Neural crest cell (in vitro differentiated cells): Measurements from ENCODE around the gene RNF14. TPM values are rescaled to one million over a fixed set of nuclear protein-coding genes. Genes with fewer than 3 reads are reported as not detected.

ENCODE experiments used
- DNase-seq: peaks from one replicate; pipeline ENCODE4 v3.0.0; 2021; ENCODE audit warnings: low read depth, mixed read lengths, low spot score
- H3K27ac Mint-ChIP-seq: one replicate; pipeline ENCODE4 v1.8.0; 2021; ENCODE audit warnings: mild to moderate bottlenecking, mixed read lengths; ENCODE audit not compliant: unreplicated experiment
- H3K27me3 Mint-ChIP-seq: 2 replicates; pipeline ENCODE4 v1.8.0; 2021; ENCODE audit warnings: low read depth, mild to moderate bottlenecking, mixed read lengths
- H3K36me3 Mint-ChIP-seq: 2 replicates; pipeline ENCODE4 v1.8.0; 2021; ENCODE audit warnings: low read depth, mild to moderate bottlenecking, mixed read lengths
- H3K4me1 Mint-ChIP-seq: 2 replicates; pipeline ENCODE4 v1.8.0; 2021; ENCODE audit warnings: mixed read lengths
- H3K4me3 Mint-ChIP-seq: one replicate; pipeline ENCODE4 v1.8.0; 2021; ENCODE audit warnings: mild to moderate bottlenecking, mixed read lengths
- H3K9me3 Mint-ChIP-seq: 2 replicates; pipeline ENCODE4 v1.8.0; 2021; ENCODE audit warnings: mixed read lengths
- total RNA-seq: library from RNA; stranded (reverse); gene quantifications from 2 replicates; pipeline ENCODE4 v1.2.1, GENCODE V29; 2021
- TF ChIP-seq, protein P1 (sequence below): fragments of 200-600 bp; sonication (generic); conservative IDR thresholded peaks from 2 replicates; pipeline ENCODE4 v1.5.0; 2021; ENCODE audit warnings: antibody characterized with exemption, mild to moderate bottlenecking

The RNF14 gene
- total RNA-seq, 1 donor from 2014 or later: 41.4 TPM

DNA sequence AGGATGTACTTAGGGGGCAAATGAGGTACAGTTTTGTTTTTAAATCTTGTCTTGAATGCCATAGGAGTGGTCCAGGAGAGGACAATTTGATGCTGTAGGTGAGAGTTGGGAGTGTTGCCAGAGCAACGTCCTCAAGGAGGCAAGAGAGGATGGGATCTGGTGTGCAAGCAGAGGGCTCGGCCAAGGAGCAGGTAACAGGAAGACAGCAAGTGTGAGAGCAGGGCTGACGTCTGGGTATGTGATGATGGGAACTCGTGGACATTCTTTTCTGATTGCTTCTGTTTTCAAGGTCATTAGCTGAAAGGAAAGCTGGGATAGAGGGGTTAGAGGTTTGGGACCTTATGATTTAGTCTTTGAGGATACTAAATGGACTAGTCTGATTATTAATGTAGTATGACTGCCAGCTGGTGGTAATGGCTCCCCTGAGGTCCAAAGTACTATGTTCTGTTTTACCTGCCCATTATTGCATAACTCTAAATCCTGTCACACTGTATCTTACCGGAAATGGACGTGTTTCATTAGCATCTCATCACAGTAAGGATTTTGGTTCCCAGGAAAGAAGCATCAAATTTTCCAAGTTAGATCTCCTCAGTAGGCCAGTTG lies 28.6 kb downstream of the RNF14 start:
- no peak for DNase-seq
- Mint-ChIP-seq H3K4me3 (no peak overlapping the region), H3K27ac (no peak overlapping the region), H3K27me3 (no peaks in the 10 kb centered on the region), H3K36me3 (peaks cover 31% of the 10 kb centered on the region), H3K4me1 (peaks cover 12% of the 10 kb centered on the region), H3K9me3 (no peaks in the 10 kb centered on the region)
- TF ChIP-seq, protein P1, sequence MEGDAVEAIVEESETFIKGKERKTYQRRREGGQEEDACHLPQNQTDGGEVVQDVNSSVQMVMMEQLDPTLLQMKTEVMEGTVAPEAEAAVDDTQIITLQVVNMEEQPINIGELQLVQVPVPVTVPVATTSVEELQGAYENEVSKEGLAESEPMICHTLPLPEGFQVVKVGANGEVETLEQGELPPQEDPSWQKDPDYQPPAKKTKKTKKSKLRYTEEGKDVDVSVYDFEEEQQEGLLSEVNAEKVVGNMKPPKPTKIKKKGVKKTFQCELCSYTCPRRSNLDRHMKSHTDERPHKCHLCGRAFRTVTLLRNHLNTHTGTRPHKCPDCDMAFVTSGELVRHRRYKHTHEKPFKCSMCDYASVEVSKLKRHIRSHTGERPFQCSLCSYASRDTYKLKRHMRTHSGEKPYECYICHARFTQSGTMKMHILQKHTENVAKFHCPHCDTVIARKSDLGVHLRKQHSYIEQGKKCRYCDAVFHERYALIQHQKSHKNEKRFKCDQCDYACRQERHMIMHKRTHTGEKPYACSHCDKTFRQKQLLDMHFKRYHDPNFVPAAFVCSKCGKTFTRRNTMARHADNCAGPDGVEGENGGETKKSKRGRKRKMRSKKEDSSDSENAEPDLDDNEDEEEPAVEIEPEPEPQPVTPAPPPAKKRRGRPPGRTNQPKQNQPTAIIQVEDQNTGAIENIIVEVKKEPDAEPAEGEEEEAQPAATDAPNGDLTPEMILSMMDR: no peak

DNA sequence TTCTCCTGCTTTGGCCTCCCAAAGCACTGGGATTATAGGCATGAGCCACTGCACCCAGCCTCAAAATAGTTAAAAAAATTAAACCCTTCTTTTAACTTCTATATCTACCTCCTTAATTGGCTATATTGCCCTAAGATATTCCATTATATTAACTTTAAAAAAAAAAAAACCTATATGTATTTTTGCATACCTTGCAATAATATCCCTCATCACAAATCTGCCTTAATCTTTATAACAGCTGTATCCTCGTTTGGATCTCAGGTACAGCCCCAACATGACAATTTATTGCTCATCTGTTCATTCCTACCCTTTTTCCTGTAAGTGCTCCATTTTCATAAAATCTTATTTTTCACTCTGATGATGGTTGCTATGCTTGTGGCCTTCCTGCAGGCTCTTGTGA lies 31.3 kb downstream of the RNF14 start:
- TF ChIP-seq, protein P1: no peak
- peaks cover 20% of the 10 kb centered on the region for H3K36me3 Mint-ChIP-seq
- H3K4me3 Mint-ChIP-seq: no peak overlapping the region
- no peaks in the 10 kb centered on the region for H3K4me1 Mint-ChIP-seq
- no peak overlapping the region for H3K27ac Mint-ChIP-seq
- H3K27me3 Mint-ChIP-seq: no peaks in the 10 kb centered on the region
- no peaks in the 10 kb centered on the region for H3K9me3 Mint-ChIP-seq
- DNase-seq: no peak

DNA sequence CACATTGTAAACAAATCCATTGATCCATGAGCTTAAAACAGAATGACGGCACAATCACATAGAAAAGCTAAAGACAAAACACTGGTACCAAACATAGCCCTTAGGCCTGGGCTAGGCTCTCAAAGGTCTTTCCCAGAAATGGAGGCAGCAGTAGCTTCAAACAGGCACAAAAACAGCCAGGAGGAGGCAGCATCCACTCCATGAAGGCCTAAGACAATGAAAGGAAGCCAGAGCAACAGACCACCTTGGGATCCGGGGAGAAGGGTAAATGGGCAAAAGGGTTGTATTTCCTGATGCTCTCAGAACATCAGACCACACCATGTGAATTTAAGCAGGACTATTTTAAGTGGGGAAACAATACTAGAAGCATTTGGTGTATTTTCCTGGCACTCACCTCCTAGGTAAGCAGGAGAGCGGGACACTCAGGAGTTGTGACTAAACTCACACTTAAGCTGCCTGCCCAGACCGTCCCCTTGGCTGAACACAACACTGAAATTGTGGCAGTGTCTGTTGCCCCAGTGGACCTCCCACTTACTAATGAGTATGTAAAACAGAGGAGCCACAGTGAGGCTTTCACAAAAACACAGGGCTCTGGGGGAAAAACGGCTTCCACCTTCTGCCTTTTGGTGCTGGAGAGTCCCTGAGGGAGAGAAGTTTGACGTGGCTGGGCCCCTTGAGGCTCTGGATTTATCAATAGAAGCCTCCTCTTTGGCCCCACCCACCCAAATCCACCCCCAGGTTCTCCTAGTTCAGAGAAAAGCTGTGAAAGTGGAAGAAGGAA lies 32.0 kb downstream of the RNF14 start:
- TF ChIP-seq, protein P1: peak; percentile 35
- Mint-ChIP-seq H3K36me3 (peaks cover 21% of the 10 kb centered on the region), H3K4me1 (no peaks in the 10 kb centered on the region), H3K27ac (peak overlapping the region; percentile 73), H3K9me3 (no peaks in the 10 kb centered on the region), H3K27me3 (no peaks in the 10 kb centered on the region), H3K4me3 (no peak overlapping the region)
- DNase-seq: no peak

DNA sequence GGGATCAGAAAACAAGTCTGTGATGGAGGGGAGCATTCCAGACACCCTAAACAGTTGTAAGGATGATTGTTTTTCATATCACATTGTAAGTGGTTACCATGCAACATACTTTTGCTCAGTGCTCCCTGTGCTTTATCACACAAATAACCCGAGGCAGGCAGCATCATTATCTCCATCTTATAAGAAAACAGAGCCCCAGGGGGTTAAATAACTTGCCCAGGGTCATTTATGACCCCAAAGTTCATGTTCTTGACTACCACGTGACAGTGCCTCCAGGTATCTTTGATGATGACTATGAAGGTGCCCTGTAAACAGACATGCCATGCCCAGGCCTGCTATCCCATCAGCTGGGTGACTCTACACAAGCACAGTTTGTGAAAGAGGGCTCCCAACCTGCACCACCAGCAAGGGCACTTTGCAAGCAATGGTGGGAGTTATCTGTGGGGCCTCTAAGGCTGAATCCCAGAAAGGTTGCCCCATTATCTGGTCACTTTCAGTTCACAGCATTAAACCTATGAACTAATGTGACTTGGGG lies 34.4 kb downstream of the RNF14 start:
- no peak overlapping the region for H3K4me3 Mint-ChIP-seq
- no peaks in the 10 kb centered on the region for H3K9me3 Mint-ChIP-seq
- H3K4me1 Mint-ChIP-seq: no peaks in the 10 kb centered on the region
- no peak overlapping the region for H3K27ac Mint-ChIP-seq
- TF ChIP-seq, protein P1: no peak
- no peaks in the 10 kb centered on the region for H3K27me3 Mint-ChIP-seq
- no peak for DNase-seq
- peaks cover 19% of the 10 kb centered on the region for H3K36me3 Mint-ChIP-seq

DNA sequence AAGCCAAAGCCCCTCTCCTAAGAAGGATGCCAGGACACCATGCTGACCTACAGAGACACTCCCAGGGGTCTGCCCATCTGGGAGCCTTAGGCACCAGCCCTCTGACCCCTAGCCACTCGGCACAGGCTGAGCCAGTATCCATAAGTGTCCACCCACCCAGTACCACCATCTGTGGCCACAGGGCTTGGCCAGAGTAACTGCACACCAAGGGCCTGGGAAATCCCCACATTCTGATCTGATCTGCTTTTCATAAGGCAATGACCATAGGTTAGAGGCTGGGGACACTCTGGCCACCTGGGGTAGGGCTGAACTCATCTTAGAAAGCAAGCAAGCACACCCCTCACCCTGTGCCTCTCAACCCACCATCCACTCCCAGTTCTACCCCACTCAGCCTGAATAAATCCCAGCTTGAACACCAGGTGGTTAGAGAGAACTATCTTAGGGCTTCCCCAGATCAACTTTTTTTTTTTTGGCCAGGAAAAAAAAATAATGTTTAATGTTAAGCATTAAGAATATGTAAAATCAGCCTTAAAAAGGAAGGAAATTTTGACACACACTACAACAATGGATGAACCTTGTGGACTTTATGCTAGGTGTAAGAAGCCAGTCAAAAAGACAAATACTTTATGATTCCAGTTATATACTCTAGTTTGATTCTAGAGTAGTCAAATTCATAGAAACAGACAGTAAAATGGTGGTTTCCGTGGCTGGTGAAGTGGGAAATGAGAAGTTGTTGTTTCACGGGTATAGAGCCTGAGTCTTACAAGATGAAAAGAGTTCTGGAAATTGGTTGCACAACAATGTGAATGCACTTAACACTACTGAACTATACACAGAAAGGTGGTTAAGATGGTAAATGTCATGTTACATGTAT lies 37.7 kb downstream of the RNF14 start:
- H3K27me3 Mint-ChIP-seq: no peaks in the 10 kb centered on the region
- no peak overlapping the region for H3K27ac Mint-ChIP-seq
- TF ChIP-seq, protein P1: no peak
- no peak overlapping the region for H3K4me3 Mint-ChIP-seq
- no peak for DNase-seq
- peaks cover under 1% of the 10 kb centered on the region for H3K4me1 Mint-ChIP-seq
- H3K36me3 Mint-ChIP-seq: peaks cover 9% of the 10 kb centered on the region
- H3K9me3 Mint-ChIP-seq: no peaks in the 10 kb centered on the region
